ENCODE measurements around the gene PAK2.
"Not testable (repeated sequence)": the region's sequence is repeated elsewhere in the genome, so short reads cannot be mapped to it uniquely, and the experiment has no call there.

Gene PAK2

DNA sequence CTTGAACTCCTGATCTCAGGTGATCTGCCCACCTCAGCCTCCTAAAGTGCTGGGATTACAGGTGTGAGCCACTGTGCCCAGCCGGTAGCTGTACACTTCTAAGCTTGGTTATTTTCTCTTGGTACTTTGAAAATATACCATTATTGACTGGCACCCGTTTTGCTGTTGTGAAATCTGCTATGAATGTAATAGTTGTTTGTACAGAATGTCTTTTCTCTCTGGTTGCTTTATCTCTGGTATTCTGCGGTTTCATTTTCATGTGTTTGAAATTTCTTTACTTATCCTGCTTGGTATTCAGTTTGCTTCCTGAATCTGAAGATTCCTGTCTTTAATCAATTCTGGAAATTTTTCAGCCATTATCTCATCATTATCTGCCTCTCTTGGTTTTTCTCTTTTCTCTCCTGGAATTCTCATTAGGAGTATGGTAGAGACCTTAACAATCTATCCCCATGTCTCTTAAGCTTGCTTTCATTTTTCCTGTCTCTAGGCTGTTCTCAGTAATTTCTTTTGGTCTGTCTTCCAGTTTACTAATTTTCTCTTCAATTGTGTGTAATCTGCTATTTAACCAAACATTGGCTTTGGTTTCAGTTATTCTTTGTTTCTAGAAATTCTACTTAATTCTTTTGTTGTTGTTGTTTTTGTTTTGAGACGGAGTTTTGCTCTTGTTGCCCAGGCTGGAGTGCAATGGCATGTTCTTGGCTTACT is 2.8 kb upstream of the PAK2 start:
- DNase-seq (ENCODE audit: low read depth), result no peak

DNA sequence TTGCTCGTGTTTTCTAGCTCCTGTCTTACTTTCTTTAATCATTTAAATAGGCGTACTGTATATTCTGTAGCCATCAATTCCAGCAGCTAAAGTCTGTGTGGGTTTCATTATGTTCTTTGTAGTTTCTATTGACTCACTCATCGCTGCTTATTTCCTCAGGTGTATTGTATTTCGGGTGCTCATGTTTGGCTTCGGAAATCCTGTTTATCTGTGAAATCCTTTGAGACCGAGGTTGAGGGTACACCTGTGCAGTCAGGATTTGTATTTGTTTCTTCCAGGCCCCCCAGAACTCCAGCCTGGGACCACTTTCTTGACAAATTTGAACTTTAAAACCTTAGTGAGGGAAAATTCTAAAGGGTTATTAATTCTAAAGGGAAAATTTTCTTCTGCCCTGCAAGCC is 2.0 kb upstream of the PAK2 start:
- no peak for DNase-seq (ENCODE audit: low read depth)

DNA sequence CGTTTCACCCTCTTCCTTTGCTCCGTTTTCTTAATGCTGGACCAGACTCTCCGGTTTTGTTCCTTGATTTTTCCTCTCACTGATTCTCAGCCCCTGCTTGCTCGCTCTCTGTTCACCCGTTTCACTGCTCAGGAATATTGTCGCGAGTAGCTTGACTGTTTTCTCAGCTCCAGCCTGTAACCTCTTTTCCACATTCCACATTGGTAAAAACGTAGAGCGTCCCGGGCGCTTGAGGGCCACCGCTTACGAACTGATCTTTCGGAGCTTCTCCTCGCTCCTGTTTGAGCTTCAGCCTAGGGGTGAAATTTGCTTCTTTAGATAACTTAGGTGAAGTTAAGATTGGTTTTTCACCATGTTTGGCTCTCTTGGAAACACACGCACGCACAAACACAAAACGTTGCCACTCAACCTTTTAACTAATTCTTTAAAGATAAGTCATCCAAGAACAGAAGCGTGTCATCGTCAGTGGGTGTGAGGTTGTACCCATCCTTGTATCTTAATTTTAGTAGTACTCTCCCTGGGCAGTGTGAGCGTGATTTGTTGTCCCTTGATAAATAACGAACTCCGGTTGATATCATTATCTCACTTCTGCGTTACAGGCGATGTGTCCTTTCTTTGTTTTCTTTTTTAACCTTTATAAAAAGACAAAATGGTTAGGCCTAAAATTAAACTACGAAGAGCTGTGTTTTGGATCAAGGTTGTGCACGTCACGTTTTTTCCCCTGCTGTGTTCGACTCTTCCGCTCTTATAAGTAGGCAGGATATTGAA is 1.0 kb downstream of the PAK2 start:
- DNase-seq (ENCODE audit: low read depth), result no peak

DNA sequence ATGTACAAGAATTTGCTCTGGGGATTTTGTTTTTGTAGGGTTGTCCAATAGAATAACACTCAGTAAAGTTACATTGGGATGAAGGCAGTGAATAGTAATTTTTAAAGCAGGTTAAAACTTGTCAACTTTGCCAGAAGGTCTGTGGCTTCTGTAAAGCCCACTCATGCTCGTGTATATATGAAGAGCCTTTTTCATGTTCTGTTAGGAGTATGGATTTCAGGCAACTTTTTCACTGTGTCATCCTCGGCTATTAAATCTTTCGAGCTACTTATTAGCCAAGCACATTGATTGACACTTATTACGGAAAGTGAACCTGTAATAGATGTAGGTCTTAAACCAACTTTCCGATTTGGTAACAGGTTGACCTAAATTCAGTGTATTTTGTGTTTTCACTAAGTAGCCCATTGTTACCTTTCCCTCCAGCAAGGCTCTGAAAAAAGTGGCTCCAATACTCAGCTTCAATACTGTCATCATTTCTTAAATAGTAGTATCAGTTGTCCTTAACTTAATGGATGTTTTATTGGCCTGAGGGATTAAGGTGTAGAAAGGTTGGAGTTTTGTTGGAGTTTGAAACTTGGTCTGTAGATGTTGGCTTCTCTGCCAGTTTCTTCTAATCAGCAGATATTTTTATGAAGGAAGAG is 1.7 kb downstream of the PAK2 start:
- DNase-seq (ENCODE audit: low read depth), result no peak

DNA sequence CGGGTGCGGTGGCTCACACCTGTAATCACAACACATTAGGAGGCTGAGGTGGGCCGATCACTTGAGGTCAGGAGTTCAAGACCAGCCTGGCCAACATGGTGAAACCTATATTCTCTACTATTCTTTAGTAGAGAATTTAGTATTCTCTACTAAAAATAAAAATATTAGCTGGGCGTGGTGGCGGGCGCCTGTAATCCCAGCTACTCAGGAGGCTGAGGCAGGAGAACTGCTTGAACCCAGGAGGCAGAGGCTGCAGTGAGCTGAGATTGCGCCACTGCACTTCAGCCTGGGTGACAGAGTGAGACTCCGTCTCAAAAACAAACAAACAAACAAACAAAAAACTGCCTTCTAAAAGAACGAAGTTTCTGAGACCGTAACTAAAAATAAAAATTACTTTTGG is 3.9 kb downstream of the PAK2 start:
- not testable (repeated sequence) for DNase-seq (ENCODE audit: low read depth)

DNA sequence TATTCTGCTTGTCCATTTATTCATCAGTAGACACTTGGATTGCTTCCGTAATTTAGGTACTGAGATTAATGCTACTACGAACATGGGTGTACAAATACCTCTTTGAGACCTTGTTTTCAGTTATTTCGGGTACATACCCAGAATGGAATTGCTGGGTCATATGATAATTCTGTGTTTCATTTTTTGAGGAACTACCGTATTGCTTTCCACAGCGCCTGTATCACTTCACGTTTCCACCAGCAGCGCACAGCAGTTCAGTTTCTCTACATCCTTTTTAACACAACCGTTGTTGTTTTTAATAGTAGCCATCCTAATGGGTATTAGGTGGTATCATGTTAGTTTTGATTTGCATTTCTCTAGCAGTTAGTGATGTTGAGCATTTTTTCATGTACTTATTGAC is 9.5 kb downstream of the PAK2 start:
- no peak for DNase-seq (ENCODE audit: low read depth)

DNA sequence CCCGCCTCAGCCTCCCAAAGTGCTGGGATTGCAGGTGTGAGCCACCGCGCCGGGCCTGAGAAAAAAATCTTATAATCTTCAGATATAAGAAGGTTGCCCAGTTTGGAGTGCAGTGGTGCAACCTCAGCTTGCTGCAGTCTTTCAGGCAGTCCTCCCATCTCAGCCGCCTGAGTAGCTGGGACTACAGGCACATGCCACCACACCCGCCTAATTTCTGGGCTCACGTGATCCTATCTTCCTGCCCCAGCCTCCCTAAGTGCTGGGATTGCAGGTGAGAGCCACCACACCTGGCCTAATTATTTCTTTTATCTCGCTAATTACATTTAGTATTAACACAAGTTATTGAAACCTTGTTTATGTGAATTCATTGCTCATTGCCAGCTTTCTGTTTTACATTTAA is 13.5 kb downstream of the PAK2 start:
- no peak for DNase-seq (ENCODE audit: low read depth)

DNA sequence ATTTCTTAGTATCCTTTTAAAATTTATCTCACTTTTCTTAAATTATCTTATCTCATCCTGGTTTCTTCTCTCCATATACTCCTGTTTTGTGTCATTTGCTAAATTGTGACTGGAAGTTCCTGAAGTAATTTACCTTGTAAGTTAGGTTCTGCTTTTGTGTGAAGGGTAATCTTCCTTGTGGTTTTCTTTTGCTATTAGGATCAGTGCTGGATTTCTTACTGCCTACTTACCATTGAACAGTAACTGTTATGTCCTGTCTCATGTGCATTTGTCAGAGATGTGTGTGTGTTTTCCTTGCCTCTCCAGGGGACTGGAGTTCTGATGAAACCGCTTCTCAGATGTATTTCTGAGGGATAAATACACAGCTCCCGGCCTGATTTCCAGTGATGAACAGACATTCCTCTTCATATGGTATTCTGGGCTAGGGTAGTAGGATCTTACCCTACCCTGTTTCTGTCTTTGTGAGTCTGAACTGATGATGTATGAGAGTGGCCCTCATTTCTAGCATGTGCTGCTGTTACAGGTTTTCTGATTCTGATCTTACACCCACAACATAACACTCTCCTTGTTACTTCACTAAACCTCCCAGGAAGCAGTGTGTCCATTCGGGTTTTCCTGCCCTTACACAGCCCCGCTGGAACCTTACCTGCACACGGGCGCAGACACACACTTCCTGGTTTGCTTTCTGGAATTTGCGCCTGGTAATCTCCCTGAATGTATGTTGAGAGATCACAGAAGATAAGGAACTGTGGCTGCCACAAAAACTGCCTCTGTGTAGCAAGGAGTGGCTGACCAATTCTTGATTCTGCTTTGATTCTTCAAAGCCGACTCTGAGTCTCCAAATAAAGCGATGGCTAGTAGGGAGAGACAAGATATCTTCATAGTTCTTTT is 14.7 kb downstream of the PAK2 start:
- no peak for DNase-seq (ENCODE audit: low read depth)

DNA sequence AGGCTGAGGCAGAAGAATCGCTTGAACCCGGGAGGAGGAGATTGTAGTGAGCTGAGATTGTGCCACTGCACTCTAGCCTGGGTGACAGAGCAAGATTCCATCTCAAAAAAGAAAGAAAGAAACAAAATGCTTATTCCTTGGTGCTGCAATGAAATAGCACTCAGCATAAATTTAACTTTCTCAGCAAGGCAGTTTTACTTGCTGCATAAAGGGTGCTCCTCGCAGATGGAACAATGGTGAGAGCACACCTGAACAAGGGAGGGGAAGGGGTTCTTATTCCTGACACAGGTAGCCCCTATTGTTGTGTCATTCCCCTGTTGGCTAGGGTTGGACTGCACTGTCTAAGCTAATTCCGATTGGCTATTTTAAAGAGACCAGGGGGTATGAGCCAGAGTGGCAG is 17.1 kb downstream of the PAK2 start:
- no peak for DNase-seq (ENCODE audit: low read depth)

DNA sequence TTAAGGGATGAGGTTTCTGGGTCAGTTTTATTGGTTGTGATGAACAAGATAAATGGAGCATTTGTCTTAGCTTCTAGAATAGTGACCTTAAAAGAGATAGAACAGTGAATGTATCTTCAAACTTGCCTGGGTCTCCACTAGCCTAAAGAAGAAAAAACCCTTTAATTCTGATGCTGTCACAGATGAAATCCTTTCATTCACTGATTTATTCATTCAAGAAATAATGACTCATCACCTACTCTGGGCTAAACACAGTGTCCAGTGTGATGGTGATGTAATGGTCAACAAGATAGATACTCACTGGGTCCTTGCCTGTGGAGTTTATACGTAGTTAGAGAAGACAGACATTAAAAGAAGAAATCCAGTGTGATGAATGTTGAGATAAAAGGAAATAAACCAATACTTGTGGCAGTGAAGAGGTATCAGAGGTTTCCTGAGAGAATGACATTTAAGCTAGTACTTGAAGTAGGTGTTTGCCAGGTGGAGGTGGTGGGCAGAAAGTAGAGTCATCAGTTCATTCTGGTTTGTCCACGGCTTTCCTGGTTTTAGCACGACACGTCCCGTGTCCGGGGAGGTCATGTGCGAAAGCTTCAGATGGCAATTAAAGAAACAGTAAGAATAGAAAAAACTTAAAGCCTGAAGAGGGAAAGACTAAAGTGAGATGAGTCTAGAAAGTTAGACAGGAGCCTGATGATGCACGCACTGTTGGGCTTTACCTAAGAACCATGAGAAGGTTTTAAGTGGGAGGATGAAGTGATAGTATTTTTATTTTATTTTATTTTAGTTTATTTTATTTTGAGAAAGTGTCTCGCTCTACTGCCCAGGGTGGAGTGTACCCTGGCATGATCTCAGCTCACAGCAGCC is 18.5 kb downstream of the PAK2 start:
- no peak for DNase-seq (ENCODE audit: low read depth)

DNA sequence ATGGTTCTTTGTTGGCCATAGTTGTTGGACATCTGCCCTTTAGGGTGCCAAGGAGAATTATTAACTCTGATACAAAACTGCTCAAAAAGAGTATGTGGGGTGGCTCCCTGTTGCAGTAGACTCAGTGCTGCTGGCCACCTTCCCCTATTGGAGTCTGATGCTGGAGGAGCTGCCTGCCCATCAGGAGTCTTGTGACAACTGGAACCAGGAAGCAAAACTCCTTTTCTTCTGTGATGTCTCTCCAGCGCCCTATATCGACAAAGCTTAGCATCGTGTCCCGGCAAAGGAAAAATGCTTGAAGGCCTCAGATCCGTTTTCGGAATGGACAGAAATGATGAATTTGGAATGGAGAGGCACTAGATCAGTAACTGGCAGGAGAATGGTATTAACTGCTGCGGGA is 23.5 kb downstream of the PAK2 start:
- no peak for DNase-seq (ENCODE audit: low read depth)

DNA sequence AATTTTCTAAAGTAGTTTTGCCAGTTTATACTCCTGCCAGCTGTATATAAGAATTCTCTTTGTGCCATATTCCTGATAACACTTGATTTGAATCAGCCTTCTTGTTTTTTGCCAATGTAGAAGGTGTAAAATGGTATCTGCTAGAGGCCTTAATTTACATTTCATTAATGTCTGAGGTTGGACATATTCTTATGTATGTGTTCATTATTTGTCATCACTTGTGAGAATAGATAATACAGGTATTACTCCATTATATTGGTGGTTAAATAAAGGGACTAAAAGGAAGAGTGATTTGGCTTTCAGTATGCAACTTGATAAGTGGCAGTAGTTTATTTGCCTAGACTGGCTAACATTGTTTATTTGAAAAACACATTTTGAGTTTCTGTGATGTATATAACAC is 25.8 kb downstream of the PAK2 start:
- no peak for DNase-seq (ENCODE audit: low read depth)

DNA sequence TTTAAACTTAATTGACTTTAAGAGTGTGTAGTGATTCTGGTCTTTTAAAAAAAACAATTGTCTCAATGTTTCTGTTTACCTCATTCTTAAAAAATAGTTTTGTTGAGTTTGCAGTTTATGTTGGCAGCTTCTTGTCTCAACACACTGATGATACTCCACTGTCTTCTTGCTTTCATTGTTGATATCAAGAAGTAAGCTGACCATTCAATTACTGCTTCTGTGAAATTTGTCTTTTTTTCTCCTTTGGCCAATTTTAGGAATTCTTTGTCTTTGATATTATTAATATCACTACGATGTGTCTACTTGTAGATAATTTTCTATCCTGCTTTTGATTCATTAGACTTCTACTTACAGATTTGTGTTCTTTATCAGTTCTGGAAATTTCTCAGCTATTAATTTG is 31.4 kb downstream of the PAK2 start:
- no peak for DNase-seq (ENCODE audit: low read depth)

DNA sequence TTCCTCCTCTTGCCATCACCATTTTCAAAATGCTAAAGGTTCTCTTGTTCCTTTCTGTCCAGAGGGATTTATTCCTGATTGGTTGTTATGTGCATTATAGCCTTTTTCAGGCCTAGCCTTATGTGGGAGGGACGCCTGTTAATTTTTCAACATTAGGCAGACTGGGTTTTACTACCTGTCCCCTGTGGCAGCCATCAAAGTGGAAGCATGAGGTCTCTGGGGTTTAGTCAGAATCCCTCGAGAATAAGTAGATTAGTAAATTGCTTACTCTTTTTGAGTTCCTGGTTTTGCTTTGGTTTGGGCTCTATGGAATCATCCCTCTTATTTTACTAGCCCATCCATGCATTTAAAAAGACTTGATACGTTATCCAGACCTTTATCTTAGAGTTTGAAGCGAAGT is 32.4 kb downstream of the PAK2 start:
- no peak for DNase-seq (ENCODE audit: low read depth)

DNA sequence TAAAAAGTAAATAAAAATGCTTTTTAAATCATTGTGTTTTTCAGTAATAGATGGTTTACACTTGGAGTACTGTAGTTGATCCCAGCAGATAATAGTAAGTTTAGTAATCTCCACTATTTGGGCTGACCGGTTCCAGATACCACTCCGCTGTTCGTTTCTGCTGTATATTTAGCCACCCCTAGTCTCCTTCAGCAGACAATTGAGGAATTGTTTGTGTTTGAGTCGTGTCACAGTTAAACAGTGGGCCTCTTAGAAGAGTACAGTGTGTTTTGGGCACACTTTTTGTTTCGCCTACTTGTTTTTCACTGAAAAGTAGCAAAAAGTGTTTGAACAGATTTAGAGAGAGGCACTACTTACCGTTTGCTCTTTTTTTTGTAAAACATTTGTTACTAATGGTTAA is 33.2 kb downstream of the PAK2 start:
- DNase-seq (ENCODE audit: low read depth), result no peak

DNA sequence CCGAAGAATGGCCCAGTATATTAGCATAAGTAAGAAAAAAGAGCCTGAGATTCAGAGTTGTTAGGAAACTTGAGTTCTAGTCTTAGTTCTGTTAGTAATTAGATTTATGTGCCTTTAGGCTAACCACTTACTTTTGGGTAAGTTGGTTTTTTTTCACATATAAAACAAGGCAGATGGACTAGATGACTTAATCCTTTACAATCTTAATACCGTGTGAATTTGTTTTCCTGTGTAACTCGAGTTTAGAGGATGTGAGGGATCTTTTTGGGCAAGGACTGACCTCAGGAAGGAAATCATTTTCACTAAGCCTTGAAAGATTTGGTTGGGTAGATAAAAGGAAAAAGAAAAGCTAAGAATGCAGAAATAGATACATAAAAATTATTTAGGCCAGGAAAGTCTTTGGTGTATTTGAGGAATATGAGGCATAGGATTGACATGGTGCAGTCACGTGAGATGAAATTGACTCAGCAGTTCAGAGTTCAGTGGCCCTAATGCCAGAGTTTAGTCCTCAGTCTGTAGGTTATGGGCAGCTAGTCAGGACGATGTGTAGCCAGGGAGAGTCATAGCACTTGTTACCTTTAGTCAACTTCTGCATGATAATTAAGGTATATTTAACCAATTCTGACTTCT is 34.6 kb downstream of the PAK2 start:
- DNase-seq (ENCODE audit: low read depth), result no peak

DNA sequence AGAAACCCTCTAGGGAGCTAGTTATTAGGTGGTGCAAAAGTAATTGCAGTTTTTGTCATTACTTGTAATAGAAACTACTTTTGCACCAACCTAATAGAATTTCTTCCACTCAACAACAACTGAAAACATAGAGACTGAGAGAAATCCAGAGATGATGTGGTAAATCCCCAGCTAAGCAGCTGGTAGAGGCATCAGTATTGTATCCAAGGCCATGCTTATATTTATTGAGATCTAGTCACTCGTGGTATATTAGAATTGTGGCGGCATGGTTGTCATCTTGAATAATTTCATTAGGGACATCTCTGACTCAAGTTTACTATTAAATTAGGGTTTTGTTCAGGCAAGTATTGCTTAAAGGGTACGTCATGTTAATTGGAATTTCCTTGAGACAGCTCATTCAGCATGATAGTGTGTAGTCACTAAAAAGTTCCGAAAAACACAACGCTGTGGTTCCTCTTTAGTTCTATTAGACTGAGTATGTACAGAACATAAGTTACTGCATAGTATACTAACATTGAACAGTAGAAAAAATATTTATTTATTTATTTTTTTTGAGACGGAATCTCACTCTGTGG is 35.3 kb downstream of the PAK2 start:
- no peak for DNase-seq (ENCODE audit: low read depth)

DNA sequence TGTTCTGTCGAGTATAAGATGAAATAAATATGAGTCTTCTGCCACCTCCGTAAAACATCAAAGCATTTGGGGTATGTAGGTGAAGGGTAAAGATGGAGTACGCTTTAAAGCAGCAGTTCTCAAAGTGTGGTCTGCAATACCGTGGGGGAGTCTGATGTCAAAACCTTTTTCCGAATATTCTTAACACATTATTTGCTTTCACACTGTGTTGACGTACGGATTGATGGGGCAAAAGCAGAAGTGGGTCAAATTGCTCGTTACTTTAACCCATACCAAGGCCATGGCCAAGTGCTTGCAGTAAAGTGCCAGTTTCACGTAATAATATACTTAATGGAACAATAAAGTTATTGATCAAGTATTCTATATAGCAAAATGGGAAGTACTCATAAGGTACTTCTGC is 36.3 kb downstream of the PAK2 start:
- DNase-seq (ENCODE audit: low read depth), result no peak

DNA sequence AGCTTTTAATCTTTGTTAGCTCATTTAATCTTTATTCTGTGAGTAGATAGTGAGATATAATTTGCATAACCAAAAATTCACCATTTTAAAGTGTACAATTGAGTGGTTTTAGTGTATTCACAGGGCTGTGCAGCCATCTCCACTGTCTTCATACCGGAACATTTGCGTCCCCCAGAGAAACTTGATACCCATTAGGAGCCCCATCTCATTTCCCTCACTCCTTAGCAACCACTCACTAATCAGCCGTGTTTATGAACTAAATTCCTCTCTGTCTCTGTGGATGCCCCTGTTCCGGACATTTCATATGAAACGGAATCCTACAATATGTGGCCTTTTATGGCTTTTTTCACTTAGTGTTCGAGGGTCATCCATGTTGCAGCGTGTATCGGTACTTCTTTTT is 38.2 kb downstream of the PAK2 start:
- DNase-seq (ENCODE audit: low read depth), result no peak

DNA sequence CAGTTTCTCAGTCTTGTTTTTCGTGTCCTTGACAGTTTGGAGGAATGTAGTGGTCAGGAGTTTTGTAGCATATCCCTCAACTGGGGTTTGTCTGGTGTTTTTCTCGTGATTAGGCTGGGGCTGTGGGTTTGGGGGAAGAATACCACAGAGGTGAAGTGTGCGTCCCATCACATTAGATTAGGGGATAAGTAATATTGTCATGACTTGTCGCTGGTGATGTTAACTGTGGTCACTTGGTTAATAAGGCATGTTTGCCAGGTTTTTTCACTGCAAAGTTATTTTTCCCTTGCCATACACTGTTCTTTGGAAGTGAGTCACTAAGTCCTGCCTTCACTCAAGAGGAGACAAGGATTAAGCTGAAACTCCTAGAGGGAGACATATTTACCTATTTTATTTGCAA is 39.1 kb downstream of the PAK2 start:
- no peak for DNase-seq (ENCODE audit: low read depth)

DNA sequence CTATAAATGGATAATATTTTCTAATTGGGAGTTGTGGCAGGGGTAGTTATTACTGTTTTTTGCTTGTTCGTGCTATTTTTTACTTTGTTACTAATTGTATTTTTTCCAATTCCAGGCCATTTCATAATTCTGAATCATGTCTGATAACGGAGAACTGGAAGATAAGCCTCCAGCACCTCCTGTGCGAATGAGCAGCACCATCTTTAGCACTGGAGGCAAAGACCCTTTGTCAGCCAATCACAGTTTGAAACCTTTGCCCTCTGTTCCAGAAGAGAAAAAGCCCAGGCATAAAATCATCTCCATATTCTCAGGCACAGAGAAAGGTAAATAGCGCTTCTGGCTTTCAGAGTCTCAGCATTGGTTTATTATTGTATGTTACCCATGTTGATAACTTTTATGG is 42.9 kb downstream of the PAK2 start:
- DNase-seq (ENCODE audit: low read depth), result no peak
